Stomach (tissue), 4 donors: ENCODE measurements around the gene ARHGAP26.

Source experiments
- EP300 ChIP-seq: sonication (generic); formaldehyde crosslinking; IDR thresholded peaks from one replicate; pipeline ENCODE4 v1.6.1; 2017; ENCODE audit warnings: antibody characterized with exemption
- POLR2A ChIP-seq, 4 donors: fragments of 450-650 bp; IDR thresholded peaks; one replicate each; pipeline ENCODE4 v1.6.1; 2016; ENCODE audit warnings: antibody characterized with exemption in 4 of 4, control low read depth in 2 of 4, mild to moderate bottlenecking in 1 of 4, moderate library complexity in 1 of 4
- POLR2AphosphoS5 ChIP-seq, 3 donors: sonication (generic); formaldehyde crosslinking; IDR thresholded peaks; one replicate each; pipeline ENCODE4 v1.6.1; 2016; ENCODE audit warnings: antibody characterized with exemption in 3 of 3
- TF ChIP-seq, protein P1 (sequence below), 7 experiments: fragments of 450-650 bp in 4 of 7; fragments of 200-600 bp in 3 of 7; sonication (generic) in 3 of 7; IDR thresholded peaks; one replicate each; pipeline ENCODE4 v1.5.1; 2016 to 2019; ENCODE audit warnings: antibody characterized with exemption in 7 of 7, control low read depth in 2 of 7, mild to moderate bottlenecking in 1 of 7

DNA sequence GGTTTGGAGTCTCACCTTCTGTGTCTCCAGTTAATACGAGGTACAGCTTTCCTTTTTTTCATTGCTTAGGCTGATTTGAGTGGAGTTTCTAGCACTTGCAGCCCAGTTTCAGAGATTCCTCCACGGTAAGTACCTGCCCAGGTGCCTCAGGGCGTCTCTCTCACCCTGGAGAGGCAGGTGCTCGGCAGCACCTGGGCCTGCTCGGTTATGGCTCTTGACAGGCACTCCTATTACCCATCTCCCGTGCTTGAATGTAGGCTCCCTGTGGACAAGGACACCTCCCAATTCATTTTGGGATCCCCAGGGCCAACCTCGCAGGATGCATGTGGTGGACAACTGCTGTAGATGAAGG is 489.1 kb downstream of the ARHGAP26 start:
- TF ChIP-seq, protein P1, sequence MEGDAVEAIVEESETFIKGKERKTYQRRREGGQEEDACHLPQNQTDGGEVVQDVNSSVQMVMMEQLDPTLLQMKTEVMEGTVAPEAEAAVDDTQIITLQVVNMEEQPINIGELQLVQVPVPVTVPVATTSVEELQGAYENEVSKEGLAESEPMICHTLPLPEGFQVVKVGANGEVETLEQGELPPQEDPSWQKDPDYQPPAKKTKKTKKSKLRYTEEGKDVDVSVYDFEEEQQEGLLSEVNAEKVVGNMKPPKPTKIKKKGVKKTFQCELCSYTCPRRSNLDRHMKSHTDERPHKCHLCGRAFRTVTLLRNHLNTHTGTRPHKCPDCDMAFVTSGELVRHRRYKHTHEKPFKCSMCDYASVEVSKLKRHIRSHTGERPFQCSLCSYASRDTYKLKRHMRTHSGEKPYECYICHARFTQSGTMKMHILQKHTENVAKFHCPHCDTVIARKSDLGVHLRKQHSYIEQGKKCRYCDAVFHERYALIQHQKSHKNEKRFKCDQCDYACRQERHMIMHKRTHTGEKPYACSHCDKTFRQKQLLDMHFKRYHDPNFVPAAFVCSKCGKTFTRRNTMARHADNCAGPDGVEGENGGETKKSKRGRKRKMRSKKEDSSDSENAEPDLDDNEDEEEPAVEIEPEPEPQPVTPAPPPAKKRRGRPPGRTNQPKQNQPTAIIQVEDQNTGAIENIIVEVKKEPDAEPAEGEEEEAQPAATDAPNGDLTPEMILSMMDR (IDR thresholded peaks at IDR 0.05): no peak
- TF ChIP-seq POLR2A (IDR thresholded peaks at IDR 0.05) (no peak), EP300 (no peak), POLR2AphosphoS5 (IDR thresholded peaks at IDR 0.05) (no peak)
